Breast epithelium (tissue), 4 donors: Measurements from ENCODE around the gene LYAR. TPM values are rescaled to one million over a fixed set of nuclear protein-coding genes. Genes with fewer than 3 reads are reported as not detected.

Source experiments
- DNase-seq, 2 donors: peaks; one replicate each; pipeline ENCODE4 v3.0.0-alpha.2; 2019; ENCODE audit warnings: low spot score in 2 of 2
- H3K27ac ChIP-seq, 2 donors: fragments of 200-600 bp; sonication (generic) in 1 of 2; one replicate each; pipeline ENCODE4 v1.5.1; 2016 to 2019; ENCODE audit warnings: mild to moderate bottlenecking in 1 of 2
- H3K27me3 ChIP-seq, 2 donors: fragments of 200-600 bp; sonication (generic) in 1 of 2; one replicate each; pipeline versions ENCODE4 v1.5.1 to v1.6.0; 2017 to 2019; ENCODE audit warnings: control low read depth in 1 of 2, mild to moderate bottlenecking in 1 of 2
- H3K36me3 ChIP-seq: fragments of 200-600 bp; one replicate; pipeline ENCODE4 v1.5.1; 2019
- H3K4me1 ChIP-seq, 2 donors: fragments of 200-600 bp; sonication (generic); one replicate each; pipeline ENCODE4 v1.5.1; 2016 to 2019; ENCODE audit warnings: control low read depth in 1 of 2
- H3K4me3 ChIP-seq, 3 donors: fragments of 200-600 bp; sonication (generic); 1 replicate in 2 of 3; 2 replicates in 1 of 3; pipeline ENCODE4 v1.5.1; 2016 to 2019; ENCODE audit warnings: mild to moderate bottlenecking in 3 of 3, moderate library complexity in 2 of 3
- H3K9me3 ChIP-seq, 2 donors: fragments of 200-600 bp; sonication (generic) in 1 of 2; one replicate each; pipeline ENCODE4 v1.5.1; 2016 to 2019; ENCODE audit warnings: control low read depth in 1 of 2
- POLR2A ChIP-seq: fragments of 450-650 bp; IDR thresholded peaks from one replicate; pipeline ENCODE4 v1.6.1; 2016; ENCODE audit warnings: antibody characterized with exemption, mild to moderate bottlenecking, moderate library complexity
- POLR2AphosphoS5 ChIP-seq, 3 donors: sonication (generic); formaldehyde crosslinking; IDR thresholded peaks; one replicate each; pipeline ENCODE4 v1.6.1; 2017; ENCODE audit warnings: antibody characterized with exemption in 3 of 3
- intact Hi-C: fragments of 100-400 bp; cut with DNase I; formaldehyde crosslinking; loops from one replicate; pipeline ENCODE4 v1.15.1; 2023; ENCODE audit warnings: low total_unique reads
- total RNA-seq, 3 donors: library from RNA; depleted of rRNA; stranded (reverse); fragments of >200 nt; gene quantifications; one replicate each; pipeline ENCODE4 v1.1.0, GENCODE V29; 2016
- TF ChIP-seq, protein P1 (sequence below), 3 donors: fragments of 450-650 bp; IDR thresholded peaks; one replicate each; pipeline ENCODE4 v1.5.1; 2016 to 2017; ENCODE audit warnings: antibody characterized with exemption in 3 of 3, mild to moderate bottlenecking in 3 of 3, moderate library complexity in 3 of 3

The LYAR gene
- total RNA-seq, 3 donors from 2014 or later, result 11.9 to 17.3 (median 15.1) TPM

DNA sequence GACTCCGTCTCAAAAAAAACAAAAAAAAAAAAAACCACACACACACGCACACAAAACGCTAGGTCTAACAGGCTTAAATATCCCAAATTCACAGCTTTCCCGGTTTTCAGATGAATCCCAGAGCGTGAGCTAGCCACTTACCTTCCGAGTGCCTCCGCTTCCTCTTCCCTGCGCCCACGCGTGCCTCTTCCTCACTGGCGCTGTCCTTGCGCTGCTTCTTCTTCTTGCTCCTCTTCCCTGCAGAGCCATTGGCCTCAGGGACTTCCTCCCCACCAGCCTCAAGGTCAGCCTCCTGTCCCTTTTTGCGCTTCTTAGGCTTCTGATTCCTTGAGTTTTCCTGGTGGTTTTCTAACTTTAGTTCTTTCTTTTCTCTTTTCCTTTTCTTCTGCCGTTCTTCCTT, 15.7 kb downstream of the LYAR start:
- no peaks in the 10 kb centered on the region for H3K27me3 ChIP-seq
- TF ChIP-seq POLR2A (no peak), POLR2AphosphoS5 (IDR thresholded peaks at IDR 0.05) (no peak)
- TF ChIP-seq, protein P1, sequence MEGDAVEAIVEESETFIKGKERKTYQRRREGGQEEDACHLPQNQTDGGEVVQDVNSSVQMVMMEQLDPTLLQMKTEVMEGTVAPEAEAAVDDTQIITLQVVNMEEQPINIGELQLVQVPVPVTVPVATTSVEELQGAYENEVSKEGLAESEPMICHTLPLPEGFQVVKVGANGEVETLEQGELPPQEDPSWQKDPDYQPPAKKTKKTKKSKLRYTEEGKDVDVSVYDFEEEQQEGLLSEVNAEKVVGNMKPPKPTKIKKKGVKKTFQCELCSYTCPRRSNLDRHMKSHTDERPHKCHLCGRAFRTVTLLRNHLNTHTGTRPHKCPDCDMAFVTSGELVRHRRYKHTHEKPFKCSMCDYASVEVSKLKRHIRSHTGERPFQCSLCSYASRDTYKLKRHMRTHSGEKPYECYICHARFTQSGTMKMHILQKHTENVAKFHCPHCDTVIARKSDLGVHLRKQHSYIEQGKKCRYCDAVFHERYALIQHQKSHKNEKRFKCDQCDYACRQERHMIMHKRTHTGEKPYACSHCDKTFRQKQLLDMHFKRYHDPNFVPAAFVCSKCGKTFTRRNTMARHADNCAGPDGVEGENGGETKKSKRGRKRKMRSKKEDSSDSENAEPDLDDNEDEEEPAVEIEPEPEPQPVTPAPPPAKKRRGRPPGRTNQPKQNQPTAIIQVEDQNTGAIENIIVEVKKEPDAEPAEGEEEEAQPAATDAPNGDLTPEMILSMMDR (IDR thresholded peaks at IDR 0.05), result no peak
- no peak overlapping the region for H3K4me3 ChIP-seq
- H3K27ac ChIP-seq, result no peak overlapping the region
- intact Hi-C loops, result no loop called here
- no peaks in the 10 kb centered on the region for H3K4me1 ChIP-seq
- DNase-seq, result no peak
- H3K36me3 ChIP-seq, result no peaks in the 10 kb centered on the region
- H3K9me3 ChIP-seq, result no peaks in the 10 kb centered on the region

DNA sequence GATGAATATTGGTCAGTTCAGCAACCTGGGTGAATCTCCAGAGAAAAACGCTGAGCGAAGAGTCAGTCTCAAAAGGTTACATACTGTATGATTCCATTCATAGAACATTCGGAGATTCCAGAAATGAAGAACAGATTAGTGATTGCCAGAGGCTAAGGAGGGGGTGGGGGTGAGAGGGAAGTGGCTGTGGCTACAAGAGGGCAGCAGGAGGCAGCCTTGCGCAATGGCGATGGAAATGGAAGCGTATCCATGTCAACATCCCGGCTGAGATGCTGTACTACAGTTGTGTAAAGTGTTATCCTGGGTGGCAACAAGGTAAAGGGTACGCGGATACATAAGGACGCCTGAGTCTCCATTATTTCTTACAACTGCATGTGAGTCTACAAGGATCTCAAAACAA, 18.0 kb downstream of the LYAR start:
- Histone ChIP-seq H3K36me3 (no peaks in the 10 kb centered on the region), H3K27ac (no peak overlapping the region), H3K27me3 (no peaks in the 10 kb centered on the region), H3K9me3 (no peaks in the 10 kb centered on the region), H3K4me1 (no peaks in the 10 kb centered on the region), H3K4me3 (no peak overlapping the region)
- DNase-seq, result no peak
- intact Hi-C loops, result no loop called here
- TF ChIP-seq POLR2AphosphoS5 (IDR thresholded peaks at IDR 0.05), result no peak
- TF ChIP-seq, protein P1 (IDR thresholded peaks at IDR 0.05), result no peak
- no peak for TF ChIP-seq POLR2A

DNA sequence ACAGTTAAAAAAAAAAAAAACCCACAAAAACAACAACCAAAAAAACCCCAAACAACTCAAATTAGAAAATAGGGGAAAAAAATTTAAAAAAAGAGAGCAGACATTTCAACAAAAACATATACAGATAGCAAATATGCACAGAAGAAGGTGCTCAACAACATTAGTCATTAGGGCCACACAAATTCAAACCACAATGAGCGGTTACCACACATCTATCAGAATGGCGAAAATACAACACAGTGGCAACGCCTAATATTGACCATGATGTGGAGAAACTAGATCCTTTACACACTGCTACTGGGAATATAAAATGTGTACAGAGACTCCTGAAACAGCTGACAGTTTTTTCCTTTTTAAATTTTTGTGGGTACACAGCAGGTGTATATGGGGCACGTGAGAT, 19.4 kb downstream of the LYAR start:
- H3K27me3 ChIP-seq, result no peaks in the 10 kb centered on the region
- no peak overlapping the region for H3K27ac ChIP-seq
- no peaks in the 10 kb centered on the region for H3K36me3 ChIP-seq
- no peaks in the 10 kb centered on the region for H3K9me3 ChIP-seq
- TF ChIP-seq, protein P1 (IDR thresholded peaks at IDR 0.05), result no peak
- TF ChIP-seq POLR2A (no peak), POLR2AphosphoS5 (IDR thresholded peaks at IDR 0.05) (no peak)
- DNase-seq, result no peak
- intact Hi-C loops, result no loop called here
- H3K4me1 ChIP-seq, result no peaks in the 10 kb centered on the region
- no peak overlapping the region for H3K4me3 ChIP-seq

DNA sequence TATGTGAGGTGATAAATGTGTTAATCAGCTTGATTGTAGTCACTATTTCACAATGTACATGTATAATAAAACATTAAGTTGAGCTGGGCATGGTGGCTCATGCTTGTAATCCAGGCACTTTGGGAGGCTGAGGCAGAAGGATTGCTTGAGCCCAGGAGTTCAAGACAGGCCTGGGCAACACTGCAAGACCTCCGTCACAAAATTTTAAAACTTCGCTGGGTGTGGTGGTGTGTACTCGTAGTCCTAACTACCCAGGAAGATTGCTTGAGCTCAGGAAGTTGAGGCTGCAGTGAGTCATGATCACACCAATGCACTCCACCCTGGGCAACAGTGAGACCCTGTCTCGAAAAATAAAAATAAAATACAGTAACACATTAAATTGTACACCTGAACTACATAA, 20.1 kb downstream of the LYAR start:
- Histone ChIP-seq H3K4me1 (no peaks in the 10 kb centered on the region), H3K9me3 (no peaks in the 10 kb centered on the region), H3K27me3 (no peaks in the 10 kb centered on the region), H3K36me3 (no peaks in the 10 kb centered on the region), H3K4me3 (no peak overlapping the region), H3K27ac (no peak overlapping the region)
- no peak for TF ChIP-seq POLR2AphosphoS5 (IDR thresholded peaks at IDR 0.05)
- TF ChIP-seq POLR2A, result no peak
- TF ChIP-seq, protein P1 (IDR thresholded peaks at IDR 0.05), result no peak
- no peak for DNase-seq
- intact Hi-C loops, result no loop called here

DNA sequence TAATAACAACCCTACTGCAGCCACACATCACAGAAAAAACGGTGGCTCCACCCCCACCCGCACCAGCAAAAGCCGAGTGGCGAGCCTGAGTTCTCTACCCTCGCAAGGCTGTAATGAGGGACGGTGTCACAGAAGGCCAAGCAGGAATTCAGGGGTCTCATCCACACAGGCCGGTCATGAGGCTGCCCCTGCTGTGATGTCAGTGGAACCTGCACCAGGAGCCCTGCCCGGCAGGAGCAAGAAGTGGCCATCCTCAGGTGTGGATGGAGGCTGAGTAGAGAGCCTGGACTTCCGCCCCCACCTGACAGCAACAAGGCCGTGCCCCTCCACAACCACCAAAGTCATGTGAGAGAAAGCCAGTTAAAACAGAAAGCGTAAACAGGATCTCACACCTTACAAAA, 20.6 kb downstream of the LYAR start:
- no peaks in the 10 kb centered on the region for H3K27me3 ChIP-seq
- DNase-seq, result no peak
- H3K36me3 ChIP-seq, result no peaks in the 10 kb centered on the region
- TF ChIP-seq POLR2A, result no peak
- TF ChIP-seq, protein P1 (IDR thresholded peaks at IDR 0.05), result no peak
- TF ChIP-seq POLR2AphosphoS5 (IDR thresholded peaks at IDR 0.05), result no peak
- no peak overlapping the region for H3K4me3 ChIP-seq
- H3K27ac ChIP-seq, result no peak overlapping the region
- H3K4me1 ChIP-seq, result no peaks in the 10 kb centered on the region
- intact Hi-C loops, result no loop called here
- no peaks in the 10 kb centered on the region for H3K9me3 ChIP-seq
